CD14-positive monocyte (primary cell): ENCODE measurements around the gene SPTBN2. TPM values are rescaled to one million over a fixed set of nuclear protein-coding genes. Genes with fewer than 3 reads are reported as not detected.

Experiments
- DNase-seq, 3 donors: peaks; one replicate each; pipeline ENCODE4 v3.0.0-alpha.2; 2011 to 2022
- H2AFZ ChIP-seq: 2 replicates; pipeline ENCODE4 v1.6.0; 2012; ENCODE audit warnings: mild to moderate bottlenecking, low read depth, low read length, inconsistent platforms; ENCODE audit not compliant: insufficient read depth, poor library complexity, severe bottlenecking
- H3K27ac ChIP-seq, 2 donors: 1 replicate in 1 of 2; 2 replicates in 1 of 2; pipeline ENCODE4 v1.5.1; 2012 to 2013; ENCODE audit warnings: low read length in 2 of 2, control low read depth in 1 of 2, inconsistent platforms in 1 of 2, low read depth in 1 of 2, mild to moderate bottlenecking in 1 of 2
- H3K27me3 ChIP-seq, 2 donors: one replicate each; pipeline versions ENCODE4 v1.6.0 to v1.6.1; 2011 to 2013; ENCODE audit warnings: low read length in 2 of 2; ENCODE audit not compliant: control insufficient read depth in 2 of 2, insufficient read depth in 2 of 2
- H3K36me3 ChIP-seq, 2 donors: replicated peaks in 1 of 2; 1 replicate in 1 of 2; 2 replicates in 1 of 2; pipeline versions ENCODE4 v1.5.1 to v1.6.1; 2012 to 2013; ENCODE audit warnings: low read length in 2 of 2, control low read depth in 1 of 2, inconsistent platforms in 1 of 2, mild to moderate bottlenecking in 1 of 2; ENCODE audit not compliant: insufficient read depth in 2 of 2, control insufficient read depth in 1 of 2
- H3K4me1 ChIP-seq, 2 donors: 1 replicate in 1 of 2; 2 replicates in 1 of 2; pipeline versions ENCODE4 v1.5.1 to v1.6.1; 2012 to 2013; ENCODE audit warnings: low read length in 2 of 2, control low read depth in 1 of 2, inconsistent platforms in 1 of 2, mild to moderate bottlenecking in 1 of 2, moderate library complexity in 1 of 2; ENCODE audit not compliant: insufficient read depth in 2 of 2, control insufficient read depth in 1 of 2
- H3K4me2 ChIP-seq: replicated peaks from 2 replicates; pipeline ENCODE3; 2012; ENCODE audit warnings: low read length, moderate library complexity, mild to moderate bottlenecking; ENCODE audit not compliant: poor library complexity, severe bottlenecking; ENCODE audit errors: extremely low read depth
- H3K4me3 ChIP-seq, 3 experiments: fragments of 200-600 bp in 1 of 3; sonication (generic) in 1 of 3; replicated peaks in 1 of 3; 1 replicate in 2 of 3; 2 replicates in 1 of 3; pipeline ENCODE4 v1.5.1; 2011 to 2013; ENCODE audit warnings: low read length in 3 of 3, mild to moderate bottlenecking in 3 of 3, control low read depth in 2 of 3, low read depth in 2 of 3, inconsistent platforms in 1 of 3, moderate library complexity in 1 of 3
- H3K79me2 ChIP-seq: 2 replicates; pipeline ENCODE4 v1.6.0; 2012; ENCODE audit warnings: mild to moderate bottlenecking, control low read depth, inconsistent platforms, low read length, moderate library complexity; ENCODE audit not compliant: insufficient read depth
- H3K9ac ChIP-seq: 2 replicates; pipeline ENCODE4 v1.6.0; 2017; ENCODE audit warnings: low read length, mild to moderate bottlenecking; ENCODE audit not compliant: insufficient read depth, poor library complexity, severe bottlenecking
- H3K9me3 ChIP-seq, 2 donors: replicated peaks in 1 of 2; 1 replicate in 1 of 2; 2 replicates in 1 of 2; pipeline versions ENCODE4 v1.5.1 to v1.6.1; 2012 to 2013; ENCODE audit warnings: low read length in 2 of 2, control low read depth in 1 of 2; ENCODE audit not compliant: control insufficient read depth in 1 of 2, insufficient read depth in 1 of 2
- H4K20me1 ChIP-seq: 2 replicates; pipeline ENCODE4 v1.6.0; 2012; ENCODE audit warnings: mild to moderate bottlenecking, low read length, control low read depth, moderate library complexity; ENCODE audit not compliant: insufficient read depth
- H3K27ac Mint-ChIP-seq, 7 donors: one replicate each; pipeline ENCODE4 v1.8.0; 2020; ENCODE audit warnings: mild to moderate bottlenecking in 7 of 7, mixed read lengths in 7 of 7, moderate library complexity in 6 of 7, inconsistent platforms in 2 of 7
- H3K27me3 Mint-ChIP-seq, 3 donors: one replicate each; pipeline ENCODE4 v1.8.0; 2021 to 2022; ENCODE audit warnings: low read depth in 3 of 3, mild to moderate bottlenecking in 3 of 3, mixed read lengths in 3 of 3, moderate library complexity in 3 of 3, inconsistent platforms in 1 of 3
- H3K36me3 Mint-ChIP-seq, 2 donors: one replicate each; pipeline ENCODE4 v1.8.0; 2020; ENCODE audit warnings: mixed read lengths in 2 of 2, inconsistent platforms in 1 of 2, mild to moderate bottlenecking in 1 of 2
- H3K4me1 Mint-ChIP-seq: one replicate; pipeline ENCODE4 v1.8.0; 2020; ENCODE audit warnings: mild to moderate bottlenecking, mixed read lengths
- H3K4me3 Mint-ChIP-seq, 2 donors: one replicate each; pipeline ENCODE4 v1.8.0; 2020; ENCODE audit warnings: mild to moderate bottlenecking in 2 of 2, mixed read lengths in 2 of 2, moderate library complexity in 1 of 2
- H3K9me3 Mint-ChIP-seq, 7 donors: one replicate each; pipeline ENCODE4 v1.8.0; 2020 to 2022; ENCODE audit warnings: mixed read lengths in 7 of 7, mild to moderate bottlenecking in 6 of 7, moderate library complexity in 6 of 7, inconsistent platforms in 2 of 7
- CTCF ChIP-seq: fragments of 200-600 bp; IDR thresholded peaks from one replicate; pipeline ENCODE4 v1.8.0; 2022; ENCODE audit warnings: antibody characterized with exemption, mild to moderate bottlenecking
- WGBS: methylation state at CpG from one replicate; pipeline ENCODE4 v1.1.5; 2013; ENCODE audit warnings: missing lambda C conversion rate; ENCODE audit not compliant: insufficient coverage; 5-methylcytosine and 5-hydroxymethylcytosine counted together
- intact Hi-C, 2 donors: fragments of 100-400 bp; cut with micrococcal nuclease; formaldehyde crosslinking; loops; one replicate each; pipeline versions ENCODE4 v1.15.0 to v1.15.1; 2023
- polyA plus RNA-seq, 3 donors: library from polyadenylated mRNA; depleted of rRNA in 1 of 3; unstranded in 2 of 3; stranded (reverse) in 1 of 3; fragments of 300-500 nt in 2 of 3; fragments of >200 nt in 1 of 3; fragmentation: Illumina TruSeq in 2 of 3; gene quantifications; 1 replicate in 2 of 3; 2 replicates in 1 of 3; pipeline ENCODE4 v1.2.3, GENCODE V29; 2012 to 2021

Gene SPTBN2
- polyA plus RNA-seq, 3 donors: not detected

GRCh38 chr11:66686100-66686785, 42.8 kb downstream of the SPTBN2 start:
- no peaks in the 10 kb centered on the region for H3K79me2 ChIP-seq
- WGBS: 93% methylated on average over 13 of the region's 15 CpGs
- H3K4me2 ChIP-seq: no peak overlapping the region
- no peak overlapping the region for H3K9ac ChIP-seq
- H3K9me3 ChIP-seq: no peaks in the 10 kb centered on the region
- H3K27me3 ChIP-seq: no peaks in the 10 kb centered on the region
- no peaks in the 10 kb centered on the region for H3K4me1 Mint-ChIP-seq
- peaks cover 0 to 2% (median 0%) of the 10 kb centered on the region in 3 donors for H3K27me3 Mint-ChIP-seq
- H2AFZ ChIP-seq: no peak overlapping the region
- H3K4me3 Mint-ChIP-seq: no peak overlapping the region
- no peaks in the 10 kb centered on the region for H3K4me1 ChIP-seq
- no peak for TF ChIP-seq CTCF
- H3K36me3 ChIP-seq: no peaks in the 10 kb centered on the region
- no peaks in the 10 kb centered on the region for H4K20me1 ChIP-seq
- H3K36me3 Mint-ChIP-seq: no peaks in the 10 kb centered on the region
- intact Hi-C loops: loop anchor here in 1 of 2 donors (5.0 kb wide), 1 partner anchor 284 kb away; no protein-coding TSS in a partner anchor
- no peak overlapping the region for H3K27ac ChIP-seq
- H3K4me3 ChIP-seq: no peak overlapping the region
- no peak for DNase-seq
- H3K27ac Mint-ChIP-seq: no peak overlapping the region
- no peaks in the 10 kb centered on the region for H3K9me3 Mint-ChIP-seq

- no peaks in the 10 kb centered on the region for H3K27me3 ChIP-seq
- DNase-seq: no peak
- no peaks in the 10 kb centered on the region for H3K36me3 Mint-ChIP-seq
- no peaks in the 10 kb centered on the region for H3K9me3 ChIP-seq
- no peak overlapping the region for H2AFZ ChIP-seq
- intact Hi-C loops: loop anchor here in 1 of 2 donors (5.0 kb wide), 1 partner anchor 283 kb away; no protein-coding TSS in a partner anchor
- H4K20me1 ChIP-seq: no peaks in the 10 kb centered on the region
- no peak overlapping the region for H3K4me3 Mint-ChIP-seq
- no peak overlapping the region for H3K9ac ChIP-seq
- H3K4me3 ChIP-seq: no peak overlapping the region
- H3K27me3 Mint-ChIP-seq: peaks cover 0 to 1% (median 0%) of the 10 kb centered on the region in 3 donors
- no peak for TF ChIP-seq CTCF
- H3K4me2 ChIP-seq: no peak overlapping the region
- no peaks in the 10 kb centered on the region for H3K4me1 ChIP-seq
- 93% methylated on average over 24 of the region's 27 CpGs for WGBS
- no peaks in the 10 kb centered on the region for H3K36me3 ChIP-seq
- H3K9me3 Mint-ChIP-seq: no peaks in the 10 kb centered on the region
- H3K27ac ChIP-seq: no peak overlapping the region
- H3K4me1 Mint-ChIP-seq: no peaks in the 10 kb centered on the region
- no peak overlapping the region for H3K27ac Mint-ChIP-seq
- H3K79me2 ChIP-seq: no peaks in the 10 kb centered on the region
These were observed 43.5 kb downstream of the SPTBN2 start for GRCh38 chr11:66685276-66686099.
